ENCODE measurements around the gene HSP90AA1. TPM values are rescaled to one million over a fixed set of nuclear protein-coding genes. Genes with fewer than 3 reads are reported as not detected.

HSP90AA1 gene
- total and polyA plus RNA-seq, 2 donors (not counting 1 experiment from before 2014, with no cell fraction given) = 342 to 493 TPM

DNA sequence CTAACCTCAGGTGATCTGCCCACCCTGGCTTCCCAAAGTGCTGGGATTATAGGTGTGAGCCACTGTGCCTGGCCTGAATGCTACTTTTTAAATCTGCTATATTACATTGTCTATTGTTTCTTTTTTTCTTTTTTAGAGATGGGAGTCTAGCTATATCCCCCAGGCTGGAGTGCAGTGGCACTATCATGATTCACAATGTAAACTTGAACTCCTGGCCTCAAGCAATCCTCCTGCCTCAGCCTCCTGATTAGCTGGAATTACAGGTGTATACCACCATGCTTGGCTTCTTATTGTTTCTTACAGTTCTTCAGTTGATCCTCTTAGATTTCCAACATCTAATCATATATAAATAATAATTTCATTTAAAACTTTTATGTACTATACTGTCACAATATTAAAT, 37.6 kb upstream of the HSP90AA1 start:
- no peaks in the 10 kb centered on the region for H3K36me3 ChIP-seq (ENCODE audit: control insufficient read depth, insufficient read depth, low read length)
- no peak for TF ChIP-seq CTCF (conservative IDR thresholded peaks at IDR 0.05 in 1 of 2, IDR thresholded peaks at IDR 0.05 in 1 of 2; ENCODE audit: low read depth in 1 of 2, low read length in 2 of 2)
- no peaks in the 10 kb centered on the region for H3K27me3 ChIP-seq (ENCODE audit: control insufficient read depth, insufficient read depth, low read length)

GRCh38 chr14:102121567-102121966, 34.7 kb upstream of the HSP90AA1 start:
- Histone ChIP-seq H3K4me3 (replicated peaks in 1 of 4; ENCODE audit: control extremely low read depth in 1 of 4, insufficient read depth in 1 of 4, low read depth in 3 of 4, low read length in 4 of 4) (no peak overlapping the region), H3K79me2 (ENCODE audit: control insufficient read depth, insufficient read depth, low read length) (no peaks in the 10 kb centered on the region), H3K9ac (ENCODE audit: insufficient read depth, low read length) (no peak overlapping the region), H3K4me2 (ENCODE audit: extremely low read depth, insufficient read depth, low read length) (no peak overlapping the region), H3K4me1 (ENCODE audit: control insufficient read depth, extremely low read depth, insufficient read depth, low read length) (no peaks in the 10 kb centered on the region), H4K20me1 (ENCODE audit: control insufficient read depth, extremely low read depth, insufficient read depth, low read length) (no peaks in the 10 kb centered on the region), H3K9me3 (ENCODE audit: control insufficient read depth, insufficient read depth, low read depth, low read length) (no peaks in the 10 kb centered on the region), H2AFZ (ENCODE audit: low read length) (no peak overlapping the region), H3K36me3 (ENCODE audit: control insufficient read depth, insufficient read depth, low read length) (no peaks in the 10 kb centered on the region), H3K27ac (ENCODE audit: insufficient read depth, low read length) (no peak overlapping the region), H3K27me3 (ENCODE audit: control insufficient read depth, insufficient read depth, low read length) (no peaks in the 10 kb centered on the region)
- TF ChIP-seq EZH2 (IDR thresholded peaks at IDR 0.05; ENCODE audit: low read length, missing control alignments) (no peak), CTCF (conservative IDR thresholded peaks at IDR 0.05 in 1 of 2, IDR thresholded peaks at IDR 0.05 in 1 of 2; ENCODE audit: low read depth in 1 of 2, low read length in 2 of 2) (no peak)
- no peak for DNase-seq (ENCODE audit: low read depth in 2 of 2)

More for the DNA sequence above, 37.6 kb upstream of the HSP90AA1 start:
- DNase-seq (ENCODE audit: low read depth in 2 of 2) = no peak
- Histone ChIP-seq H2AFZ (ENCODE audit: low read length) (no peak overlapping the region), H3K4me3 (replicated peaks in 1 of 4; ENCODE audit: control extremely low read depth in 1 of 4, insufficient read depth in 1 of 4, low read depth in 3 of 4, low read length in 4 of 4) (no peak overlapping the region), H3K4me2 (ENCODE audit: extremely low read depth, insufficient read depth, low read length) (no peak overlapping the region), H3K79me2 (ENCODE audit: control insufficient read depth, insufficient read depth, low read length) (no peaks in the 10 kb centered on the region), H4K20me1 (ENCODE audit: control insufficient read depth, extremely low read depth, insufficient read depth, low read length) (no peaks in the 10 kb centered on the region), H3K9me3 (ENCODE audit: control insufficient read depth, insufficient read depth, low read depth, low read length) (no peaks in the 10 kb centered on the region), H3K9ac (ENCODE audit: insufficient read depth, low read length) (no peak overlapping the region), H3K27ac (ENCODE audit: insufficient read depth, low read length) (no peak overlapping the region), H3K4me1 (ENCODE audit: control insufficient read depth, extremely low read depth, insufficient read depth, low read length) (no peaks in the 10 kb centered on the region)

GRCh38 chr14:102120888-102121287, 34.0 kb upstream of the HSP90AA1 start:
- no peaks in the 10 kb centered on the region for H3K36me3 ChIP-seq (ENCODE audit: control insufficient read depth, insufficient read depth, low read length)
- no peak for DNase-seq (ENCODE audit: low read depth in 2 of 2)
- H4K20me1 ChIP-seq (ENCODE audit: control insufficient read depth, extremely low read depth, insufficient read depth, low read length) = no peaks in the 10 kb centered on the region
- H3K9ac ChIP-seq (ENCODE audit: insufficient read depth, low read length) = no peak overlapping the region
- H3K4me3 ChIP-seq (replicated peaks in 1 of 4; ENCODE audit: control extremely low read depth in 1 of 4, insufficient read depth in 1 of 4, low read depth in 3 of 4, low read length in 4 of 4) = no peak overlapping the region
- H3K79me2 ChIP-seq (ENCODE audit: control insufficient read depth, insufficient read depth, low read length) = no peaks in the 10 kb centered on the region
- H3K9me3 ChIP-seq (ENCODE audit: control insufficient read depth, insufficient read depth, low read depth, low read length) = no peaks in the 10 kb centered on the region
- H3K27ac ChIP-seq (ENCODE audit: insufficient read depth, low read length) = no peak overlapping the region
- H3K4me1 ChIP-seq (ENCODE audit: control insufficient read depth, extremely low read depth, insufficient read depth, low read length) = no peaks in the 10 kb centered on the region
- H2AFZ ChIP-seq (ENCODE audit: low read length) = no peak overlapping the region
- no peaks in the 10 kb centered on the region for H3K27me3 ChIP-seq (ENCODE audit: control insufficient read depth, insufficient read depth, low read length)
- H3K4me2 ChIP-seq (ENCODE audit: extremely low read depth, insufficient read depth, low read length) = no peak overlapping the region
- TF ChIP-seq EZH2 (IDR thresholded peaks at IDR 0.05; ENCODE audit: low read length, missing control alignments) = no peak
- TF ChIP-seq CTCF (conservative IDR thresholded peaks at IDR 0.05 in 1 of 2, IDR thresholded peaks at IDR 0.05 in 1 of 2; ENCODE audit: low read depth in 1 of 2, low read length in 2 of 2) = no peak
